Ecto neural progenitor cell (in vitro differentiated cells): ENCODE results near the gene ATP2A2.
A peak's percentile ranks its signal among the peaks of the same experiment; 100 is the strongest.
"Not testable (repeated sequence)": the region's sequence is repeated elsewhere in the genome, so short reads cannot be mapped to it uniquely, and the experiment has no call there.

Experiments used
- DNase-seq: peaks from one replicate; pipeline ENCODE4 v3.0.0-alpha.2; 2018; ENCODE audit warnings: low spot score

ATP2A2 gene

GRCh38 chr12:110280779-110281548, at the start of gene ATP2A2:
Gene ATP2A2, plus strand, starts transcription at chr12:110281247. Its CDS starts 543 bp downstream, at chr12:110281790.
- DNase-seq = peak; percentile 95

- DNase-seq = no peak
Measured at GRCh38 chr12:110233212-110233903, 47.7 kb upstream of the ATP2A2 start.

GRCh38 chr12:110234331-110234751, 46.7 kb upstream of the ATP2A2 start:
- DNase-seq = no peak

GRCh38 chr12:110234755-110235154, 46.3 kb upstream of the ATP2A2 start:
- DNase-seq = no peak

- no peak for DNase-seq
Measured at GRCh38 chr12:110235383-110235782, 45.7 kb upstream of the ATP2A2 start.

- no peak for DNase-seq
Measured at GRCh38 chr12:110243227-110243626, 37.8 kb upstream of the ATP2A2 start.

- DNase-seq = no peak
Measured at GRCh38 chr12:110244372-110244771, 36.7 kb upstream of the ATP2A2 start.

- DNase-seq = peak; percentile 75
Measured at GRCh38 chr12:110244829-110245228, 36.2 kb upstream of the ATP2A2 start.

- no peak for DNase-seq
Measured at GRCh38 chr12:110245369-110245772, 35.7 kb upstream of the ATP2A2 start.

- no peak for DNase-seq
Measured at GRCh38 chr12:110246636-110247339, 34.3 kb upstream of the ATP2A2 start.

GRCh38 chr12:110247340-110248095, 33.5 kb upstream of the ATP2A2 start:
- no peak for DNase-seq

- no peak for DNase-seq
Measured at GRCh38 chr12:110248096-110248447, 33.0 kb upstream of the ATP2A2 start.

GRCh38 chr12:110249105-110249504, 31.9 kb upstream of the ATP2A2 start:
- no peak for DNase-seq

GRCh38 chr12:110249716-110250225, 31.3 kb upstream of the ATP2A2 start:
- no peak for DNase-seq

GRCh38 chr12:110251381-110251780, 29.7 kb upstream of the ATP2A2 start:
- no peak for DNase-seq

- no peak for DNase-seq
Measured at GRCh38 chr12:110252716-110253115, 28.3 kb upstream of the ATP2A2 start.

GRCh38 chr12:110253176-110253575, 27.9 kb upstream of the ATP2A2 start:
- no peak for DNase-seq

- no peak for DNase-seq
Measured at GRCh38 chr12:110254971-110255540, 26.0 kb upstream of the ATP2A2 start.

GRCh38 chr12:110255890-110256456, 25.1 kb upstream of the ATP2A2 start:
- DNase-seq = not testable (repeated sequence)

GRCh38 chr12:110256780-110257431, 24.1 kb upstream of the ATP2A2 start:
- DNase-seq = no peak

GRCh38 chr12:110258466-110258865, 22.6 kb upstream of the ATP2A2 start:
- no peak for DNase-seq
